Islet precursor cell (in vitro differentiated cells): ENCODE data around the gene SKIC2.

Experiments
- DNase-seq: peaks from one replicate; pipeline ENCODE4 v3.0.0-alpha.2; 2018

The SKIC2 gene

DNA sequence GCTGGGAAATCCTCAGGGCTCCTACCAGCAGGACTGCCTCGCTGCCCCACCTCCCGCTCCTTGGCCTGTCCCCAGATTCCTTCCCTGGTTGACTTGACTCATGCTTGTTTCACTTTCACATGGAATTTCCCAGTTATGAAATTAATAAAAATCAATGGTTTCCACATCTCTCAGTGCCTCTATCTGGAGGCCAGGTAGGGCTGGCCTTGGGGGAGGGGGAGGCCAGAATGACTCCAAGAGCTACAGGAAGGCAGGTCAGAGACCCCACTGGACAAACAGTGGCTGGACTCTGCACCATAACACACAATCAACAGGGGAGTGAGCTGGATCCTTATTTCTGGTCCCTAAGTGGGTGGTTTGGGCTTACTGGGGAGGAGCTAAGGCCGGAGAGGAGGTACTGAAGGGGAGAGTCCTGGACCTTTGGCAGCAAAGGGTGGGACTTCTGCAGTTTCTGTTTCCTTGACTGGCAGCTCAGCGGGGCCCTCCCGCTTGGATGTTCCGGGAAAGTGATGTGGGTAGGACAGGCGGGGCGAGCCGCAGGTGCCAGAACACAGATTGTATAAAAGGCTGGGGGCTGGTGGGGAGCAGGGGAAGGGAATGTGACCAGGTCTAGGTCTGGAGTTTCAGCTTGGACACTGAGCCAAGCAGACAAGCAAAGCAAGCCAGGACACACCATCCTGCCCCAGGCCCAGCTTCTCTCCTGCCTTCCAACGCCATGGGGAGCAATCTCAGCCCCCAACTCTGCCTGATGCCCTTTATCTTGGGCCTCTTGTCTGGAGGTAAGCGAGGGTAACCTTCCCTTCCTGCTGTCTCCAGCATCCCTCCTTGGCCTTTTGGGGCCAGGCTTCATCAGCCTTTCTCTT is 13.2 kb upstream of the SKIC2 start, which contains the start of gene CFB:
CFB (plus strand) TSS at position 589 of the 863 bp plus-strand sequence; CDS start at position 716, 127 bp downstream.
- no peak for DNase-seq

DNA sequence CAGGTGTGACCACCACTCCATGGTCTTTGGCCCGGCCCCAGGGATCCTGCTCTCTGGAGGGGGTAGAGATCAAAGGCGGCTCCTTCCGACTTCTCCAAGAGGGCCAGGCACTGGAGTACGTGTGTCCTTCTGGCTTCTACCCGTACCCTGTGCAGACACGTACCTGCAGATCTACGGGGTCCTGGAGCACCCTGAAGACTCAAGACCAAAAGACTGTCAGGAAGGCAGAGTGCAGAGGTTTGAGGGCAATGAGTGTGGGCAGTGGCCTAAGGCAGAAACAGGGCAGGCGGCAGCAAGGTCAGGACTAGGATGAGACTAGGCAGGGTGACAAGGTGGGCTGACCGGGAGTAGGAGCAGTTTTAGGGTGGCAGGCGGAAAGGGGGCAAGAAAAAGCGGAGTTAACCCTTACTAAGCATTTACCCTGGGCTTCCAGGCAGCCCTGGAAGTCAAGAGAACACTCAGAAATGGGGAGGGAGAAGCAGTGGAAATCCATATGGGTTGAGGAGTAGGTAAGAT is 12.5 kb upstream of the SKIC2 start:
- no peak for DNase-seq

DNA sequence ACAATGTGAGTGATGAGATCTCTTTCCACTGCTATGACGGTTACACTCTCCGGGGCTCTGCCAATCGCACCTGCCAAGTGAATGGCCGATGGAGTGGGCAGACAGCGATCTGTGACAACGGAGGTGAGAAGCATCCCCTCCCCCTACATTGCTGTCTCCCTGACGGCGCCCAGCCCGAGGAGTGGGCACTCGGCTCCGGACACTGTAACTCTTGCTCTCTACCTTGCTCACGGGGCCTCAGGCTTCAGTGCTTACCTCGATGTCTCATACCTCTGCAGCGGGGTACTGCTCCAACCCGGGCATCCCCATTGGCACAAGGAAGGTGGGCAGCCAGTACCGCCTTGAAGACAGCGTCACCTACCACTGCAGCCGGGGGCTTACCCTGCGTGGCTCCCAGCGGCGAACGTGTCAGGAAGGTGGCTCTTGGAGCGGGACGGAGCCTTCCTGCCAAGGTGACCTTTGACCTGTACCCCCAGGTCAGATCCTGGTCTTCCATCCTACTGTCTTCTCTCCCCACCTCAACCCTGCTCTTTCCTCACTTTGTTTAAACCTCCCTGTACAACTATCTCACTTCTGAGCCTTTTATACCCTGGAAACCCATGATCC is 11.8 kb upstream of the SKIC2 start:
- DNase-seq = no peak

DNA sequence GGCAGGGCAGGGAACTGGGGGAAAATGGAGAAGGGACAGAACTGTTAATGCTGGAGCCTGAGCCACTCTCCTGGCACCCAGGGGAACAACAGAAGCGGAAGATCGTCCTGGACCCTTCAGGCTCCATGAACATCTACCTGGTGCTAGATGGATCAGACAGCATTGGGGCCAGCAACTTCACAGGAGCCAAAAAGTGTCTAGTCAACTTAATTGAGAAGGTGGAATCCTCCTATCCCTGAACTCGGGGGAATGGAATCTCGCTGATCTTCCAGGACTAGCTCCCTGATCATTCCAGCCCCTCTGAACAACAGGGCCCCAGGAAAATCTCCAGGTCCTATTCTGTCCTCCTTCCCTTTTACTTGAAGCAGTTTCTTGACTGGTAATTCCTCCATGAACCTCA is 11.1 kb upstream of the SKIC2 start:
- DNase-seq = no peak

DNA sequence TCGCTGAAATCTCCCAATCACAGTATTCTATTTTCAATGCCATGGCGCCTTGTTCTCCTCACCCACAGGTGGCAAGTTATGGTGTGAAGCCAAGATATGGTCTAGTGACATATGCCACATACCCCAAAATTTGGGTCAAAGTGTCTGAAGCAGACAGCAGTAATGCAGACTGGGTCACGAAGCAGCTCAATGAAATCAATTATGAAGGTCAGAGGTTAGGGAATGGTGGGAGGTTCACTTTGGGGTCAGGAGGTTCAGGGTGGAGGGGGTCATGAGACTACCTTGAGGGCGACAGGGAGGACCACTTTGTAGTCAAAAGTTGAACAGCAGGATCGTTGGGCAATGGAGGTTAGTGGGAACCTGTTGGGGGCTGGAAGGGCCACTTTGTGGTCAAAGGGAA is 10.7 kb upstream of the SKIC2 start:
- no peak for DNase-seq

DNA sequence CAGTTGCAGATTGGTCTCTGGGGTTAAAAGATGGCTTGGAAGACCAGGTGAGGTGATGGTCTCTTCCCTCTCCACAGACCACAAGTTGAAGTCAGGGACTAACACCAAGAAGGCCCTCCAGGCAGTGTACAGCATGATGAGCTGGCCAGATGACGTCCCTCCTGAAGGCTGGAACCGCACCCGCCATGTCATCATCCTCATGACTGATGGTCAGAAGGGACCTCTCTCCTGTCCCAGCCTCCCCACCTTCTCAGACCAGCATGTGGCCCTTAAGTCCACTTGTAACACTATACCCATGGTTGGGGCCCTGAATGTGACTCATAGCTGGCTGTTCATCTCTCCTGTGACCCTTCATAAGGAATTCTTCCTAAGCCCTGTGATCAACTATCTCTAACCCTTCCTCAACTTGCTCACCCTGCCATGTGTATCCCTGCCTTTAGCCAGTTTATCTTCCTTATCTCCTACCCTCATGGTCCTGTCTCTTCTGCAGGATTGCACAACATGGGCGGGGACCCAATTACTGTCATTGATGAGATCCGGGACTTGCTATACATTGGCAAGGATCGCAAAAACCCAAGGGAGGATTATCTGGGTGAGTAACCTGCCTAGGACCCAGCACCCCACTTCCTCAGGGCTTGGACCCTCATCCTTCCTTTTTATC is 10.1 kb upstream of the SKIC2 start:
- DNase-seq = no peak

DNA sequence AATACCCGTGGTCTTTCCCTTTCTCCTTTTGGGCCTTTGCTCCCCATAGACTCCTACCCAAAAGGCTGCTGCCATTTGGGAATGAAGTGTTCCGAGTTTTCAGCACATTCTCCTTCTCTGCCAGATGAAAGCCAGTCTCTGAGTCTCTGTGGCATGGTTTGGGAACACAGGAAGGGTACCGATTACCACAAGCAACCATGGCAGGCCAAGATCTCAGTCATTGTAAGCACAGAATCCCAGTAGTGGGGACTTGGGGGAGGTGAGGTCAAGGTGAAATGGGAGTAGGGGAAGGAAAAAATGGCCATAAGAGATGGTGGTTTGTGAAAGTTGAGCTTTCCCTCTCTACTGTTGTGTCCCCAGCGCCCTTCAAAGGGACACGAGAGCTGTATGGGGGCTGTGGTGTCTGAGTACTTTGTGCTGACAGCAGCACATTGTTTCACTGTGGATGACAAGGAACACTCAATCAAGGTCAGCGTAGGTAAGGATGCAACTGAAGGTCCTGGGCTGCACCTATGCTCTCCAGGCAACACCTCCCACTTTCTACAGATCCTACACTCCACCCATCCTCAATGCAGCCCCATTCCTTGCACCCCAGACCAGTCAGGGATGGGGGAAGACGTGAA is 8.9 kb upstream of the SKIC2 start:
- no peak for DNase-seq

DNA sequence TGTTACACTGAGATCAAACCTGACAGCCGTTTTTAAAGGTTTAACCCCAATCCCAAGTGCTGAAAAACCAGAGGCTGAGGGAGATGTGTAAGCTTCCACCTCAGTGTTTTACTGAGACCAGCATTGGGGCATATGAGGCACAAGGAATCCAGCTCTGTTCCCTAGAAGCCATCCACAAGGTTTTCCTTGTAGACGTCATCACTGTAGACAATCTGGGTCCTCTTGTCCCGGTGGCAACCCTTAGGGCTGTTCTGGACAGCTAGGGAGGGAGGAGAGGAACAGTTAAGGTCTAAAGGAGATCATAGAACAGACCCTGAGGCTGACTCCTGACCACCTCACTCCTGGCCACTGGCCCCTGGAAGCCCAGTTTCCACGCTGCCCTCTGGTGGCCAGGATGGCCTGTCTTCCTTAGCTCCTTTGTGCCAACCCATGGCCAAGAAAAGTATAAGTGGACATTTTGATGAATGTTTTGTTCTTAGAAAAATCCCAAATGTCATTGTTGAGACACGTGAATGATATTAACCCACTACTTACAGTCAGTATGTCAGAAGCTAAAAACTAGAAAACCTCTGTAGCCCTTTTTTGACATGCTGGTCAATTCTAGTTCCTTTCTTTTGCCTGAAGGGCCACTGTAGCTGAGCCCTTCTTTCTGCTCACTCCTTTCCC is 6.7 kb upstream of the SKIC2 start:
- DNase-seq = peak; percentile 79

DNA sequence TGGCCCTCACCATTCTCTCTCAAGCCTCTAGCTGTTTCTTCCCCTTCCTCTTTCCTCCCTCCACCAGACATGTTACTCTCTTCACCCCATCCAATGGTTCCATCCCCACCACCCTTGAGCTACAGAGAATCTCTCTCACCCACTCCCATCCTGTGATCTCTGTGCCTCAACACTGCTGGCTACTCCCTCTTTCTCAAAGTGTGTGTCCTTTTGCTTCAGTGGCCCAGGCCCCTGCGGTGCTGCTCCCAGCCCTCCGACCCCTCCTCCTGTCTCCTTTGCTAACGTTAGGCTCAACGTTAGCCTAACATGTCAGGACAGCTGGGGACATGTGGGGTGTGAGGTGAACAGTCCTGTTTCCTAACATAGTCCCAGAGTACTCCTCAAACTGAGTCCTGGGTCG is 6.1 kb upstream of the SKIC2 start:
- DNase-seq = no peak

DNA sequence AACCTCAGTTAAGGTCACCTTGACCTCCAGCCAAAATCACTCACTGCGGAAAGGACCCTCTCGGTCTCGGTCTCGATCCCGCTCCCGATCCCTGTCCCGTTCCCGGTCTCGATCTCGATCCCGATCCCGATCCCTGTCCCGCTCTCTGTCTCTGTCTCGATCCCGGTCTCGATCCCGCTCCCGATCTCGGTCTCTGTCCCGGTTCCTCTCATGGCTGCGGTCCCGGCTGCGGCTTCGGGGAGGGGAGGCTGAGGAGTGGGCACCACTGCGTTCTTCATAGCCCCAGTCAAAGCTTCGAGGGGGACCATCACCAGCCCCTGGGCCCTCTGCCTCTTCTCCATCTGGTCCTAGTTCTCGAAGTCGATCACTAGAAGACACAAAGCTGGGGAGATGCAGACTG is 4.5 kb upstream of the SKIC2 start:
- DNase-seq = no peak

DNA sequence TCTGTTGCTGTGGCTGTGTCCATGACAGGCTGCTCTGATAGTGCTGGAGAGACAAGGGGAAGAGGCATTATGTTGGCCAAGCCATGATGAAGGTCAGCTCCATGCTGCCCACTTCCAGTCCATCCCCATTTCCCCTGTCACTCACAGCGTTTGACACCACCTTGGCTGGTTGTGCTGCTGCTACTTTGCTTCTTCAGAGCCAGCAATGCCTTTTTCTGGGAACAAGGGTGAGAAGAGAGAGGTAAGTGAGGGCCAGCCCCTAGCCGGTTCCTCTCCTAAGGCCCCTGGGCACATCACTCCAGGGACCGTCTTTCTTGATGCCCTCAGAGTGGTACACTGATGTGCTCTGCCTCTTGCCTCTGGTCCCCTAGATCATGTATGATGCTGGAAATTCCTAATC is 2.2 kb upstream of the SKIC2 start:
- no peak for DNase-seq

DNA sequence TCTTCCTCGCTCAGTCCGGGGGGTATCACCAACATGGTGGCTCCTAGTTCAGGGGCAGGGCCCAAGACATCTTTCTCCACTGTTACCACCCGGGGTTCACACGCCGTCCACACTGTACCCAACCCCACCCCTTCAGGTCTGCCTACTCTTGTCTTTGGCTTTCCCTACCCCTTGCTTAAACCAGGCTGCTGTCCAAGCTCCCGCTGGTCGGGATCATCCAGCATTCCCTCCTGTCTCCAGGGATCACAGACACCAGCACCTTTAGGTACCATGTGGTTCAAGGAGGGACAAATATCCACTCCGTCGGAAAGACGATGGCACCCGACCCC is 599 bp upstream of the SKIC2 start:
- no peak for DNase-seq

DNA sequence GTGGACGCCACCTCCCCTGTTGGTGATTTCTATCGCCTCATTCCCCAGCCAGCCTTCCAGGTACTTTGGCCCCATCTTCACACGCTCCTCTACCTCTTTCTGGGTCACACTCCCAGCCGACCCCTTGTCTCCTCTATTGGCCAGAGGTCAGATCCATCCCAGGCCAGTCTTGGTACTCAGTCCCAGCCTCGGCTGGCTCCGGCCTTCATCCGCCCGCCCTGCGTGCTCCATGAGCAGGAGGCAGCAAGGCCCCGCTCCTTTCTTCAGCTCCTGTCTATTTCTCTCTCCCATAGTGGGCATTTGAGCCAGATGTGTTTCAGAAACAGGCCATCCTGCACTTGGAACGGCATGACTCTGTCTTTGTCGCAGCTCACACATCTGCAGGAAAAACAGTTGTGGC is 2.6 kb downstream of the SKIC2 start:
- DNase-seq = no peak

DNA sequence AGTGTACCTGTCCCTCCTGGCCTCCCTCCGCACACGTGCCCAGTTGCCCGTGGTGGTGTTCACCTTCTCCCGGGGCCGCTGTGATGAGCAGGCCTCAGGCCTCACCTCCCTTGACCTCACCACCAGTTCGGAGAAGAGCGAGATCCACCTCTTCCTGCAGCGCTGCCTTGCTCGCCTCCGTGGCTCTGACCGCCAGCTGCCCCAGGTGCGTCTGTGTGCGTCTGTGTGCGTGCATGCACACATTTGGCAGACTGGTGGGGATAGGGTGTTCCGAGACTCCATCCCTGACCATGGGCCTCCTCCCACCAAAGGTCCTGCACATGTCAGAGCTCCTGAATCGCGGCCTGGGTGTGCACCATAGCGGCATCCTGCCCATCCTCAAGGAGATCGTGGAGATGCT is 4.9 kb downstream of the SKIC2 start:
- no peak for DNase-seq

DNA sequence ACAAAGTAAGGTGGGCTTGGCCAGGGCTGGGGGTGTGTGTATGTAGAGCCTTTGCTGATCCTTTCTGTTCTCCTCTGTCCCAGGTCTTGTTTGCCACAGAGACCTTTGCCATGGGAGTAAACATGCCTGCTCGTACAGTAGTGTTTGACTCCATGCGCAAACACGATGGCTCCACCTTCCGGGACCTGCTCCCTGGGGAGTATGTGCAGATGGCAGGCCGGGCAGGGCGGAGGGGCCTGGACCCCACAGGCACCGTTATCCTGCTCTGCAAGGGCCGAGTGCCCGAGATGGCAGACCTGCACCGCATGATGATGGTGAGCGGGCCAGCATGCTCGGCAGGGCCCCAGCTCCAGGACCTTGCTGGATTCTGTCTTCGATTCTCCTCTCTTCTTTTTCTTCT is 6.7 kb downstream of the SKIC2 start:
- DNase-seq = no peak

DNA sequence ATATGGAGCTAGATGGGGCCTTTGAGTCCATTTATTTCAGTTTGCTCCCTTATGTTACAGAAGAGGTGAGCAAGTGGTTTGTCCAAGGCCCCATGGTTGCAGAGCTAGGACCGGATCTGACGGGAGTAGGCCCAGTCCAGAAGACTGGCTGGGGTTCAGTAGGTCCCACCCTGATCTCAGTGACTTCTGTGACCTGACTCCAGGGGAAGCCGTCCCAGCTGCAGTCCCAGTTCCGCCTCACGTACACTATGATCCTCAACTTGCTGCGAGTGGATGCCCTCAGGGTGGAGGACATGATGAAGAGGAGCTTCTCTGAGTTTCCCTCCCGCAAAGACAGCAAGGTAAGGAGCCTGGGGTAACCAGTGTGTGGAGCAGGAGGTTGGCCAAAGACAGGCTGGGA is 7.5 kb downstream of the SKIC2 start:
- no peak for DNase-seq

DNA sequence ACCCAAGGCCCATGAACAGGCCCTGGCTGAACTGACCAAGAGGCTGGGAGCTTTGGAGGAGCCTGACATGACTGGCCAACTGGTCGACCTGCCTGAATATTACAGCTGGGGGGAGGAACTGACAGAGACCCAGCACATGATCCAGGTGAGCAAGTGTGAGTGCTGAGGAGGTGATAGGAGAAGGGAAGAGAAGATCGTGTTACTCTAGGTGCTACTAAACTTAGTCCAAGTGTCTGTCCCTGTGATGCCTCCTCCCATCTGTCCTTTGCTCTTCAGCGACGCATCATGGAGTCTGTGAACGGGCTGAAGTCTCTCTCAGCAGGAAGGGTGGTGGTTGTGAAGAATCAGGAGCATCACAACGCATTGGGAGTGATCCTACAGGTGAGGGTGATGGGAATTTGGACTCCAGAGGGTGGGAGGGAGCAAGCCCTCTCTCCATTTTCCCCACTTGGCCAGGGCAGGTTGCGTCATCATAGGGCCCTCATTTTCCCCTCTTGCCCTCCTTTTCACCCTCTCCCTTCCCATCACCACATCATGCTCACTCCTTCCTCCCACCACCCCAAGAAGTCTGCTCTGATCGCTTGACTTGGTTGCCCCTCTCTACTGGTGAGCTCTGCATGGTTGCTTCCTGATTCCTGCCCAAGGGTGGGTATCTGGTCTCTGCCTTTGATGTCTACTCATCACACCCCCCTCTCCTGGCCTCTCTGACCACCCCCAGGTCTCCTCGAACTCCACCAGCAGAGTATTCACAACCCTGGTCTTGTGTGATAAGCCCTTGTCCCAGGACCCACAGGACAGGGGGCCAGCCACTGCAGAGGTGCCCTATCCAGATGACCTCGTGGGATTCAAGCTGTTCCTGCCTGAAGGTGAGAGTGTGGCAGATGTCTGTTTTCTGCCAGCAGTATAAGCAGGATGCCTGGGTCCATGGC is 8.3 kb downstream of the SKIC2 start:
- DNase-seq = no peak

DNA sequence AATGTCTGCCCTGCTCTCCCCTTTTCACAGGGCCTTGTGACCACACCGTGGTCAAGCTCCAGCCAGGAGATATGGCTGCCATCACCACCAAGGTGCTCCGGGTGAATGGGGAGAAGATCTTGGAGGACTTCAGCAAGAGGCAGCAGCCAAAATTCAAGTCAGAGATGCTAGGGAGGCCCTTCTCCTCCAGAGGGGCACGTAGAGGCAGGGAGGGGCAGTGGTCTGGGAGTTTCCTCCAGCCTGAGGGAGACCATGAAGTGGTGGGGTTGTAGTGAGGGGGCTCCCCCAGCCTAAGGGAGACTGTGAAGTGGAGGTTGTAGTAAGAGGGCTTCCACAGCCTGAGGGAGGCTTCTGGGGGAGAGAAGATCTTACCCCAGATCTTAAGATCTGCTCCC is 8.9 kb downstream of the SKIC2 start:
- no peak for DNase-seq

DNA sequence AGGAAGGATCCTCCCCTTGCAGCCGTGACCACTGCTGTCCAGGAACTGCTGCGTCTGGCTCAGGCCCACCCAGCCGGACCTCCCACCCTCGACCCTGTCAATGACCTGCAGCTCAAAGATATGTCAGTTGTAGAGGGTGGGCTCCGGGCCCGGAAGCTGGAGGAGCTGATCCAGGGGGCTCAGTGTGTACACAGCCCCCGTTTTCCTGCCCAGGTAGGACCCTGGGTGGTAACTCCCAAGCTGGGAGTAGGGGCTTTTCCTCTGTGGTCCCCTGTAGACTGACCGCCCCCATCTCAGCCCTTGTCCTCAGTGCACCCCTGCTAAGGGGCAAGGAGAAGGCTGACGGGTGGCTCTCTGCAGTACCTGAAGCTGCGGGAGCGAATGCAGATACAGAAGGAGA is 9.4 kb downstream of the SKIC2 start:
- no peak for DNase-seq

DNA sequence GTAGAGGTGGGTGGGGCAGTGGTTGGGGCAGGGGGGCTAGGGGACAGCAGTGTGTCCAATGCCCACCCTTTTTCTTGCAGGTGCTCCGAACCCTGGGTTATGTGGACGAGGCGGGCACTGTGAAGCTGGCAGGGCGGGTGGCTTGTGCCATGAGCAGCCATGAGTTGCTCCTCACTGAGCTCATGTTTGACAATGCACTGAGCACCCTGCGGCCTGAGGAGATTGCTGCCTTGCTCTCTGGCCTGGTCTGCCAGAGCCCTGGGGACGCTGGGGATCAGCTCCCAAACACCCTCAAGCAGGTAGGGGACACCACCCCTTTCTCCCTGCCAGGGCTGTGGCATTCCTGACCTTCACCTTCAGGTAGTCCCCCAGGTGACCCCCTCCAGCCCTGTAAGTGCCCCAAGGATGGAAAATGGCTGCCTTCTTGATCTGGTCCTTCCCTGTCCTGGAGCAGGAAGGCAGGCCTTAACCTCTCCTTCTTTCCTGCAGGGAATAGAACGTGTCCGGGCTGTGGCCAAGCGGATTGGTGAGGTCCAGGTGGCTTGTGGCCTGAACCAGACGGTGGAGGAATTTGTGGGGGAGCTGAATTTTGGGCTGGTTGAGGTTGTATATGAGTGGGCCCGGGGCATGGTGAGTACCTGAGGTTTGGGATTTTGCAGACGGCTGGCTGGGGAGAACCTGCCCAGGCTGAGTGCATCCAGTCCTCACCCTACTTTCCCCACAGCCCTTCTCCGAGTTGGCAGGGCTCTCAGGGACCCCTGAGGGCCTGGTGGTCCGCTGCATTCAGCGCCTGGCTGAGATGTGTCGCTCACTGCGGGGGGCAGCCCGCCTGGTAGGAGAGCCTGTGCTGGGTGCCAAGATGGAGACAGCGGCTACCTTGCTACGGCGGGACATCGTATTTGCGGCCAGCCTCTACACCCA is 10.1 kb downstream of the SKIC2 start:
- DNase-seq = no peak
